ENCODE measurements around the gene LGR4. TPM values are rescaled to one million over a fixed set of nuclear protein-coding genes. Genes with fewer than 3 reads are reported as not detected.
A peak's percentile ranks its signal among the peaks of the same experiment; 100 is the strongest.

The LGR4 gene
- total and polyA plus RNA-seq, 9 of the 15 experiments (the other 6 are each of a cell fraction or from before 2014, with no cell fraction given): 0.94 to 10.1 (median 5.8) TPM

- TF ChIP-seq, protein P1, sequence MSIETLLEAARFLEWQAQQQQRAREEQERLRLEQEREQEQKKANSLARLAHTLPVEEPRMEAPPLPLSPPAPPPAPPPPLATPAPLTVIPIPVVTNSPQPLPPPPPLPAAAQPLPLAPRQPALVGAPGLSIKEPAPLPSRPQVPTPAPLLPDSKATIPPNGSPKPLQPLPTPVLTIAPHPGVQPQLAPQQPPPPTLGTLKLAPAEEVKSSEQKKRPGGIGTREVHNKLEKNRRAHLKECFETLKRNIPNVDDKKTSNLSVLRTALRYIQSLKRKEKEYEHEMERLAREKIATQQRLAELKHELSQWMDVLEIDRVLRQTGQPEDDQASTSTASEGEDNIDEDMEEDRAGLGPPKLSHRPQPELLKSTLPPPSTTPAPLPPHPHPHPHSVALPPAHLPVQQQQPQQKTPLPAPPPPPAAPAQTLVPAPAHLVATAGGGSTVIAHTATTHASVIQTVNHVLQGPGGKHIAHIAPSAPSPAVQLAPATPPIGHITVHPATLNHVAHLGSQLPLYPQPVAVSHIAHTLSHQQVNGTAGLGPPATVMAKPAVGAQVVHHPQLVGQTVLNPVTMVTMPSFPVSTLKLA (conservative IDR thresholded peaks at IDR 0.05): peak in 1 of 2 experiments; percentile 61; a peak in 3 of 4 replicates
- no peak for TF ChIP-seq ATF1 (CRISPR knock-in tag; IDR thresholded peaks at IDR 0.05)
- TF ChIP-seq ATF1 (tag; IDR thresholded peaks at IDR 0.05): peak; percentile 66
- TF ChIP-seq, protein P2, sequence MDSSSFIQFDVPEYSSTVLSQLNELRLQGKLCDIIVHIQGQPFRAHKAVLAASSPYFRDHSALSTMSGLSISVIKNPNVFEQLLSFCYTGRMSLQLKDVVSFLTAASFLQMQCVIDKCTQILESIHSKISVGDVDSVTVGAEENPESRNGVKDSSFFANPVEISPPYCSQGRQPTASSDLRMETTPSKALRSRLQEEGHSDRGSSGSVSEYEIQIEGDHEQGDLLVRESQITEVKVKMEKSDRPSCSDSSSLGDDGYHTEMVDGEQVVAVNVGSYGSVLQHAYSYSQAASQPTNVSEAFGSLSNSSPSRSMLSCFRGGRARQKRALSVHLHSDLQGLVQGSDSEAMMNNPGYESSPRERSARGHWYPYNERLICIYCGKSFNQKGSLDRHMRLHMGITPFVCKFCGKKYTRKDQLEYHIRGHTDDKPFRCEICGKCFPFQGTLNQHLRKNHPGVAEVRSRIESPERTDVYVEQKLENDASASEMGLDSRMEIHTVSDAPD (CRISPR knock-in tag; IDR thresholded peaks at IDR 0.05): no peak
- TF ChIP-seq ZNF121 (CRISPR knock-in tag; conservative IDR thresholded peaks at IDR 0.05): no peak
- no peak for TF ChIP-seq MAFK (IDR thresholded peaks at IDR 0.05; ENCODE audit: low read length)
- TF ChIP-seq RB1 (IDR thresholded peaks at IDR 0.05; ENCODE audit: low read depth): no peak
- no peak for TF ChIP-seq BCLAF1 (IDR thresholded peaks at IDR 0.05; ENCODE audit: borderline replicate concordance in 1 of 2, control insufficient read depth in 1 of 2, low read depth in 2 of 2, low read length in 1 of 2)
- TF ChIP-seq TAF15 (IDR thresholded peaks at IDR 0.05; ENCODE audit: low read depth, low read length): no peak
- peak; percentile 84 for TF ChIP-seq NCOA1 (IDR thresholded peaks at IDR 0.05; ENCODE audit: low read depth)
- no peak for TF ChIP-seq ZNF57 (CRISPR knock-in tag; IDR thresholded peaks at IDR 0.05)
- no peak for TF ChIP-seq TFAP4 (CRISPR knock-in tag; IDR thresholded peaks at IDR 0.05; ENCODE audit: borderline replicate concordance)
- peak; percentile 37; the same call in 1 of the 2 replicates for TF ChIP-seq ZNF384 (IDR thresholded peaks at IDR 0.05; ENCODE audit: low read depth, low read length)
- peak; percentile 99 for TF ChIP-seq TEAD4 (IDR thresholded peaks at IDR 0.05; ENCODE audit: low read length)
- no peak for TF ChIP-seq TEAD4 (CRISPR knock-in tag; IDR thresholded peaks at IDR 0.05; ENCODE audit: borderline replicate concordance)
- TF ChIP-seq CBX2 (IDR thresholded peaks at IDR 0.05; ENCODE audit: insufficient read depth, low read length, poor library complexity, severe bottlenecking): no peak
- TF ChIP-seq LEF1 (IDR thresholded peaks at IDR 0.05): peak; percentile 96
- TF ChIP-seq XRCC4 (IDR thresholded peaks at IDR 0.05; ENCODE audit: extremely low read depth, insufficient read depth, insufficient read length): no peak
- no peak for TF ChIP-seq ZBTB7A (IDR thresholded peaks at IDR 0.05; ENCODE audit: borderline replicate concordance, control insufficient read depth, low read depth, low read length)
Measured at GRCh38 chr11:27420722-27421572, 51.6 kb downstream of the LGR4 start (continued).
